Keratinocyte (primary cell): ENCODE data around the gene SLC49A4.

ENCODE experiments used
- CTCF ChIP-seq, 3 experiments: IDR thresholded peaks in 1 of 3; conservative IDR thresholded peaks in 1 of 3; optimal IDR thresholded peaks in 1 of 3; 2 replicates in 2 of 3; 3 replicates in 1 of 3; pipeline versions ENCODE3 to v1.5.1; 2011; ENCODE audit warnings: low read length in 3 of 3, mild to moderate bottlenecking in 3 of 3, moderate library complexity in 2 of 3, control low read depth in 1 of 3, inconsistent platforms in 1 of 3; ENCODE audit not compliant: insufficient read depth in 2 of 3; ENCODE audit errors: extremely low read depth in 1 of 3
- EZH2 ChIP-seq: IDR thresholded peaks from one replicate; pipeline ENCODE4 v1.6.1; 2012; ENCODE audit warnings: inconsistent platforms, mild to moderate bottlenecking, low read length, moderate library complexity

GRCh38 chr3:122828281-122828680 is 33.4 kb downstream of the SLC49A4 start:
- TF ChIP-seq EZH2 (no peak), CTCF (optimal IDR thresholded peaks at IDR 0.05 in 1 of 3, IDR thresholded peaks at IDR 0.05 in 1 of 3, conservative IDR thresholded peaks at IDR 0.05 in 1 of 3; ENCODE audit: extremely low read depth in 1 of 3, insufficient read depth in 2 of 3, low read length in 3 of 3) (no peak)
